Peyer's patch (tissue), 4 donors: Measurements from ENCODE around the gene ZRANB2.

ENCODE experiments used
- CTCF ChIP-seq, 6 experiments: fragments of 450-650 bp in 4 of 6; fragments of 200-600 bp in 2 of 6; sonication (generic) in 1 of 6; IDR thresholded peaks; one replicate each; pipeline ENCODE4 v1.5.1; 2017 to 2019; ENCODE audit warnings: antibody characterized with exemption in 6 of 6, mild to moderate bottlenecking in 3 of 6, moderate library complexity in 1 of 6
- POLR2A ChIP-seq, 2 donors: fragments of 450-650 bp; IDR thresholded peaks; one replicate each; pipeline ENCODE4 v1.5.1; 2017; ENCODE audit warnings: antibody characterized with exemption in 2 of 2, mild to moderate bottlenecking in 2 of 2, moderate library complexity in 2 of 2

- TF ChIP-seq POLR2A (IDR thresholded peaks at IDR 0.05) (no peak), CTCF (IDR thresholded peaks at IDR 0.05) (no peak)
Observed at GRCh38 chr1:71033136-71033535, 47.7 kb downstream of the ZRANB2 start.
